Naive B cell (primary cell): Measurements from ENCODE around the gene CCL17. TPM values are rescaled to one million over a fixed set of nuclear protein-coding genes. Genes with fewer than 3 reads are reported as not detected.

ENCODE experiments used
- ATAC-seq, 2 donors: fragments of 150-1000 bp; cut with Tn5 transposase; 2 replicates each; pipeline ENCODE4 v1.10.0; 2021; ENCODE audit warnings: low read depth in 2 of 2, mild to moderate bottlenecking in 2 of 2, moderate library complexity in 2 of 2
- DNase-seq: peaks from one replicate; pipeline ENCODE4 v3.0.0; 2022
- H3K27ac Mint-ChIP-seq, 6 donors: one replicate each; pipeline ENCODE4 v1.8.0; 2020 to 2022; ENCODE audit warnings: mild to moderate bottlenecking in 6 of 6, mixed read lengths in 6 of 6, moderate library complexity in 5 of 6, inconsistent platforms in 2 of 6
- H3K27me3 Mint-ChIP-seq, 3 donors: one replicate each; pipeline ENCODE4 v1.8.0; 2021 to 2022; ENCODE audit warnings: mixed read lengths in 3 of 3, mild to moderate bottlenecking in 1 of 3
- H3K36me3 Mint-ChIP-seq, 2 donors: one replicate each; pipeline ENCODE4 v1.8.0; 2020 to 2022; ENCODE audit warnings: mixed read lengths in 2 of 2, inconsistent platforms in 1 of 2, mild to moderate bottlenecking in 1 of 2
- H3K4me1 Mint-ChIP-seq, 3 donors: one replicate each; pipeline ENCODE4 v1.8.0; 2020 to 2022; ENCODE audit warnings: mixed read lengths in 3 of 3, inconsistent platforms in 1 of 3, mild to moderate bottlenecking in 1 of 3, moderate library complexity in 1 of 3
- H3K4me3 Mint-ChIP-seq, 8 donors: one replicate each; pipeline ENCODE4 v1.8.0; 2020 to 2022; ENCODE audit warnings: mild to moderate bottlenecking in 8 of 8, mixed read lengths in 8 of 8, moderate library complexity in 8 of 8, inconsistent platforms in 2 of 8
- H3K9me3 Mint-ChIP-seq, 7 donors: one replicate each; pipeline ENCODE4 v1.8.0; 2020 to 2022; ENCODE audit warnings: mixed read lengths in 7 of 7, mild to moderate bottlenecking in 5 of 7, inconsistent platforms in 2 of 7, moderate library complexity in 1 of 7
- polyA plus RNA-seq, 6 donors: library from polyadenylated mRNA; unstranded; fragments of 300-500 nt; fragmentation: Illumina TruSeq; gene quantifications; one replicate each; pipeline ENCODE4 v1.2.3, GENCODE V29; 2021; ENCODE audit warnings: low read depth in 6 of 6

The CCL17 gene
- polyA plus RNA-seq: not detected

- Mint-ChIP-seq H3K27me3 (peaks cover 5 to 12% (median 11%) of the 10 kb centered on the region in 3 donors), H3K36me3 (no peaks in the 10 kb centered on the region), H3K27ac (peak within 1 kb of the TSS in 5 of 6 donors; percentile 4 to 85 (median 62)), H3K4me1 (peaks cover 9 to 41% (median 26%) of the 10 kb centered on the region in 3 donors), H3K9me3 (peaks cover 0 to 1% (median 0%) of the 10 kb centered on the region in 7 donors), H3K4me3 (peak within 1 kb of the TSS in 1 of 8 donors; percentile 61)
- DNase-seq (no peak), ATAC-seq (no peak)
These were observed at the start of gene CCL17 for GRCh38 chr16:57403965-57404817. CCL17 (plus strand) TSS chr16:57404767; CDS start chr16:57413933, 9,166 bp downstream.

GRCh38 chr16:57355898-57356414, 48.6 kb upstream of the CCL17 start:
- DNase-seq (no peak), ATAC-seq (no peak)
- H3K4me1 Mint-ChIP-seq: peaks cover 16 to 18% (median 17%) of the 10 kb centered on the region in 3 donors
- H3K27me3 Mint-ChIP-seq: peaks cover 13 to 53% (median 31%) of the 10 kb centered on the region in 3 donors
- H3K4me3 Mint-ChIP-seq: no peak overlapping the region
- H3K36me3 Mint-ChIP-seq: no peaks in the 10 kb centered on the region
- no peak overlapping the region for H3K27ac Mint-ChIP-seq
- no peaks in the 10 kb centered on the region for H3K9me3 Mint-ChIP-seq

GRCh38 chr16:57356547-57356946, 48.0 kb upstream of the CCL17 start:
- ATAC-seq (no peak), DNase-seq (no peak)
- Mint-ChIP-seq H3K4me1 (peaks cover 16 to 18% (median 17%) of the 10 kb centered on the region in 3 donors), H3K4me3 (no peak overlapping the region), H3K27me3 (peaks cover 15 to 52% (median 30%) of the 10 kb centered on the region in 3 donors), H3K27ac (no peak overlapping the region), H3K36me3 (no peaks in the 10 kb centered on the region), H3K9me3 (no peaks in the 10 kb centered on the region)

GRCh38 chr16:57357330-57358085, 47.1 kb upstream of the CCL17 start:
- H3K27ac Mint-ChIP-seq: peak overlapping the region in 1 of 6 donors; percentile 43

GRCh38 chr16:57358086-57358420, 46.5 kb upstream of the CCL17 start:
- Mint-ChIP-seq H3K9me3 (no peaks in the 10 kb centered on the region), H3K27me3 (peaks cover 15 to 39% (median 19%) of the 10 kb centered on the region in 3 donors), H3K27ac (no peak overlapping the region), H3K36me3 (no peaks in the 10 kb centered on the region), H3K4me3 (peak overlapping the region in 1 of 8 donors; percentile 61), H3K4me1 (peaks cover 14 to 18% (median 17%) of the 10 kb centered on the region in 3 donors)
- ATAC-seq: no peak
- DNase-seq: no peak

More at GRCh38 chr16:57357330-57358085, 47.1 kb upstream of the CCL17 start:
- DNase-seq (no peak), ATAC-seq (no peak)
- Mint-ChIP-seq H3K9me3 (no peaks in the 10 kb centered on the region), H3K4me3 (no peak overlapping the region), H3K4me1 (peaks cover 16 to 18% (median 17%) of the 10 kb centered on the region in 3 donors), H3K27me3 (peaks cover 19 to 44% (median 21%) of the 10 kb centered on the region in 3 donors), H3K36me3 (no peaks in the 10 kb centered on the region)

- H3K27me3 Mint-ChIP-seq: peaks cover 14 to 39% (median 21%) of the 10 kb centered on the region in 3 donors
- H3K4me1 Mint-ChIP-seq: peaks cover 13 to 18% (median 17%) of the 10 kb centered on the region in 3 donors
- H3K36me3 Mint-ChIP-seq: no peaks in the 10 kb centered on the region
- ATAC-seq (peak; percentile 57 to 63), DNase-seq (no peak)
- H3K27ac Mint-ChIP-seq: peak within 1 kb of the TSS in 1 of 6 donors; percentile 43
- H3K9me3 Mint-ChIP-seq: no peaks in the 10 kb centered on the region
- peak within 1 kb of the TSS in 1 of 8 donors; percentile 61 for H3K4me3 Mint-ChIP-seq
These were observed 46.0 kb upstream of the CCL17 start, which contains the start of gene CCL22 for GRCh38 chr16:57358527-57359095. CCL22 (plus strand) TSS chr16:57358783; CDS start chr16:57358817, 34 bp downstream.

- H3K9me3 Mint-ChIP-seq: no peaks in the 10 kb centered on the region
- ATAC-seq: no peak
- no peak overlapping the region for H3K4me3 Mint-ChIP-seq
These were observed 44.1 kb upstream of the CCL17 start for GRCh38 chr16:57360321-57360935.

GRCh38 chr16:57361404-57361803, 43.2 kb upstream of the CCL17 start:
- Mint-ChIP-seq H3K4me3 (no peak overlapping the region), H3K27ac (peak overlapping the region in 1 of 6 donors; percentile 70), H3K27me3 (peaks cover 22 to 46% (median 30%) of the 10 kb centered on the region in 3 donors), H3K4me1 (peaks cover 13 to 18% (median 17%) of the 10 kb centered on the region in 3 donors), H3K9me3 (no peaks in the 10 kb centered on the region), H3K36me3 (no peaks in the 10 kb centered on the region)
- DNase-seq (no peak), ATAC-seq (no peak)

More at GRCh38 chr16:57360321-57360935, 44.1 kb upstream of the CCL17 start:
- DNase-seq: no peak
- Mint-ChIP-seq H3K4me1 (peaks cover 13 to 18% (median 17%) of the 10 kb centered on the region in 3 donors), H3K36me3 (no peaks in the 10 kb centered on the region), H3K27ac (peak overlapping the region in 3 of 6 donors; percentile 39 to 61 (median 45)), H3K27me3 (peaks cover 26 to 48% (median 27%) of the 10 kb centered on the region in 3 donors)

GRCh38 chr16:57364143-57364542, 40.4 kb upstream of the CCL17 start:
- Mint-ChIP-seq H3K27ac (peak overlapping the region in 1 of 6 donors; percentile 37), H3K4me3 (no peak overlapping the region), H3K27me3 (peaks cover 17 to 54% (median 38%) of the 10 kb centered on the region in 3 donors), H3K36me3 (no peaks in the 10 kb centered on the region), H3K4me1 (no peaks in the 10 kb centered on the region), H3K9me3 (no peaks in the 10 kb centered on the region)
- no peak for ATAC-seq
- no peak for DNase-seq

GRCh38 chr16:57366544-57367040, 38.0 kb upstream of the CCL17 start:
- Mint-ChIP-seq H3K4me3 (no peak overlapping the region), H3K36me3 (no peaks in the 10 kb centered on the region), H3K9me3 (no peaks in the 10 kb centered on the region), H3K4me1 (no peaks in the 10 kb centered on the region), H3K27ac (no peak overlapping the region), H3K27me3 (peaks cover 20 to 48% (median 38%) of the 10 kb centered on the region in 3 donors)
- DNase-seq (no peak), ATAC-seq (no peak)

- Mint-ChIP-seq H3K4me1 (no peaks in the 10 kb centered on the region), H3K36me3 (no peaks in the 10 kb centered on the region), H3K27ac (peak overlapping the region in 1 of 6 donors; percentile 4), H3K27me3 (peaks cover 17 to 49% (median 38%) of the 10 kb centered on the region in 3 donors), H3K9me3 (no peaks in the 10 kb centered on the region), H3K4me3 (no peak overlapping the region)
- no peak for ATAC-seq
- no peak for DNase-seq
These were observed 37.3 kb upstream of the CCL17 start for GRCh38 chr16:57367116-57367752.
